ENCODE data around the gene PLLP. TPM values are rescaled to one million over a fixed set of nuclear protein-coding genes. Genes with fewer than 3 reads are reported as not detected.

Gene PLLP
- total and polyA plus RNA-seq, 9 of the 15 experiments (the other 6 are each of a cell fraction or from before 2014, with no cell fraction given) = 0.09 to 0.96 (median 0.27) TPM

DNA sequence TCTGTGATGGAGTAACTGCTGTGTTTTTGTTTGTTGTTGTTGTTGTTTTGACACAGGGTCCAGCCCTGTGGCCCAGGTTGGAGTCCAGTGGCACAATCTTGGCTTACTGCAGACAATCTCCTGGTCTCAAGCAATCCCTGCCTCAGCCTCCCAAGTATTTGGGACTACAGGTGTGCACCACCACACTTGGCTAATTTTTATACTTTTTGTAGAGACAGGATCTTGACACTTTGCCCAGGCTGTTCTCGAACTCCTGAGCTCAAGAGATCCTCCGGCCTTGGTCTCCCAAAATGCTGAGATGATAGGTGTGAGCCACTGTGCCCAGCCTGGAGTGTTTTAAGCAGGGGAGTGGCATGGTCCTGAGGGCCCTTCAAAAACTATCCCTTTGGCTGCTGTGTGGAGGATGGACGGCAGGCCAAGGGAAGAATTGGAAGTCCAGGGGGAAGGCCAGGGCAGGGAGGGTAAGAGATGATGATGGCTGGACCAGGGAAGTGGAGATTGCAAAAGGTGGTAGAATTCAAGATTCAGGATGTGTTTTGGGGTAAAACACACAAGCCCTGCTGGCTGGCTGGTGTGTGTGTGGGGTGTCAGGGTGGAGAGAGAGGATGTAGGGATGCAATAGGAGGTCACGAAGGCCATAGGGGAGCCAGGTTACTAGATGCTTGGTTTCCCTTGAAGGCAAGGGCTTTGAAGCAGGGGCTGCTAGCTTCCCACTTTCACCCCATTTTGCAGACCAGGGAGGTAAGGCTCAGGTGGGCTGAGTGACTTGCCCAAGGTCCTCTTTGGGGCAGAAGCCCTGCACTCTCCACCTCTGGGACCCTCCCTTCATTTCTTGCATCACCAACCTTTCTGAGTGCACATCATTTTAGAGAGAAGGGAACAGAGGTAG lies 18.8 kb upstream of the PLLP start (continued):
- TF ChIP-seq SFPQ (IDR thresholded peaks at IDR 0.05; ENCODE audit: low read depth, low read length) = no peak
- TF ChIP-seq, protein P1, sequence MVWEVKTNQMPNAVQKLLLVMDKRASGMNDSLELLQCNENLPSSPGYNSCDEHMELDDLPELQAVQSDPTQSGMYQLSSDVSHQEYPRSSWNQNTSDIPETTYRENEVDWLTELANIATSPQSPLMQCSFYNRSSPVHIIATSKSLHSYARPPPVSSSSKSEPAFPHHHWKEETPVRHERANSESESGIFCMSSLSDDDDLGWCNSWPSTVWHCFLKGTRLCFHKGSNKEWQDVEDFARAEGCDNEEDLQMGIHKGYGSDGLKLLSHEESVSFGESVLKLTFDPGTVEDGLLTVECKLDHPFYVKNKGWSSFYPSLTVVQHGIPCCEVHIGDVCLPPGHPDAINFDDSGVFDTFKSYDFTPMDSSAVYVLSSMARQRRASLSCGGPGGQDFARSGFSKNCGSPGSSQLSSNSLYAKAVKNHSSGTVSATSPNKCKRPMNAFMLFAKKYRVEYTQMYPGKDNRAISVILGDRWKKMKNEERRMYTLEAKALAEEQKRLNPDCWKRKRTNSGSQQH (CRISPR knock-in tag; IDR thresholded peaks at IDR 0.05) = no peak
- no peak for TF ChIP-seq KDM2B (CRISPR knock-in tag; IDR thresholded peaks at IDR 0.05)

Data from K562 (cell line).